IgD-negative memory B cell (primary cell): ENCODE measurements around the gene ASIP. TPM values are rescaled to one million over a fixed set of nuclear protein-coding genes. Genes with fewer than 3 reads are reported as not detected.
"Not testable (repeated sequence)": the region's sequence is repeated elsewhere in the genome, so short reads cannot be mapped to it uniquely, and the experiment has no call there.

Experiments used
- H3K27ac Mint-ChIP-seq, 3 donors: one replicate each; pipeline ENCODE4 v1.8.0; 2020 to 2022; ENCODE audit warnings: mild to moderate bottlenecking in 3 of 3, mixed read lengths in 3 of 3, moderate library complexity in 1 of 3
- H3K27me3 Mint-ChIP-seq: one replicate; pipeline ENCODE4 v1.8.0; 2021; ENCODE audit warnings: mixed read lengths
- H3K36me3 Mint-ChIP-seq: one replicate; pipeline ENCODE4 v1.8.0; 2020; ENCODE audit warnings: mild to moderate bottlenecking, mixed read lengths
- H3K4me1 Mint-ChIP-seq, 3 donors: one replicate each; pipeline ENCODE4 v1.8.0; 2020 to 2022; ENCODE audit warnings: mixed read lengths in 3 of 3, mild to moderate bottlenecking in 1 of 3
- H3K4me3 Mint-ChIP-seq, 4 donors: one replicate each; pipeline ENCODE4 v1.8.0; 2020 to 2022; ENCODE audit warnings: mild to moderate bottlenecking in 4 of 4, mixed read lengths in 4 of 4, moderate library complexity in 3 of 4
- H3K9me3 Mint-ChIP-seq, 3 donors: one replicate each; pipeline ENCODE4 v1.8.0; 2020 to 2021; ENCODE audit warnings: mixed read lengths in 3 of 3, mild to moderate bottlenecking in 1 of 3
- polyA plus RNA-seq: library from polyadenylated mRNA; unstranded; fragments of 300-500 nt; fragmentation: Illumina TruSeq; gene quantifications from one replicate; pipeline ENCODE4 v1.2.3, GENCODE V29; 2021

The ASIP gene
- polyA plus RNA-seq: not detected

GRCh38 chr20:34240693-34241615 lies at the start of gene ASIP:
ASIP (plus strand) TSS chr20:34241423; CDS start chr20:34260375, 18,952 bp downstream.
- Mint-ChIP-seq H3K27me3 (peaks cover 2% of the 10 kb centered on the region), H3K9me3 (peaks cover 4 to 16% (median 9%) of the 10 kb centered on the region in 3 donors), H3K27ac (peak within 1 kb of the TSS in 2 of 3 donors; percentile 20 to 53), H3K4me1 (peaks cover 18 to 25% (median 22%) of the 10 kb centered on the region in 3 donors), H3K36me3 (no peaks in the 10 kb centered on the region), H3K4me3 (peak within 1 kb of the TSS in 3 of 4 donors; percentile 1 to 77 (median 11))

- H3K4me1 Mint-ChIP-seq: no peaks in the 10 kb centered on the region
- H3K36me3 Mint-ChIP-seq: no peaks in the 10 kb centered on the region
- H3K9me3 Mint-ChIP-seq: no peaks in the 10 kb centered on the region
- H3K4me3 Mint-ChIP-seq: no peak overlapping the region
- H3K27ac Mint-ChIP-seq: no peak overlapping the region
- H3K27me3 Mint-ChIP-seq: peaks cover 23% of the 10 kb centered on the region
Observed at GRCh38 chr20:34193051-34193450, 48.2 kb upstream of the ASIP start.

- Mint-ChIP-seq H3K4me1 (peaks cover 0 to 2% (median 0%) of the 10 kb centered on the region in 3 donors), H3K36me3 (no peaks in the 10 kb centered on the region), H3K27ac (no peak overlapping the region), H3K4me3 (no peak overlapping the region), H3K9me3 (peaks cover 0 to under 1% (median 0%) of the 10 kb centered on the region in 3 donors), H3K27me3 (peaks cover 9% of the 10 kb centered on the region)
Observed at GRCh38 chr20:34199183-34199582, 42.0 kb upstream of the ASIP start.

GRCh38 chr20:34200023-34200422 lies 41.2 kb upstream of the ASIP start:
- Mint-ChIP-seq H3K36me3 (no peaks in the 10 kb centered on the region), H3K27ac (no peak overlapping the region), H3K9me3 (peaks cover 0 to 3% (median 0%) of the 10 kb centered on the region in 3 donors), H3K27me3 (peaks cover 3% of the 10 kb centered on the region), H3K4me3 (no peak overlapping the region), H3K4me1 (peaks cover 0 to 2% (median 0%) of the 10 kb centered on the region in 3 donors)

GRCh38 chr20:34201531-34201930 lies 39.7 kb upstream of the ASIP start:
- no peaks in the 10 kb centered on the region for H3K27me3 Mint-ChIP-seq
- H3K9me3 Mint-ChIP-seq: peaks cover 0 to 3% (median 2%) of the 10 kb centered on the region in 3 donors
- H3K27ac Mint-ChIP-seq: no peak overlapping the region
- peaks cover 0 to 2% (median 0%) of the 10 kb centered on the region in 3 donors for H3K4me1 Mint-ChIP-seq
- H3K36me3 Mint-ChIP-seq: no peaks in the 10 kb centered on the region
- no peak overlapping the region for H3K4me3 Mint-ChIP-seq

GRCh38 chr20:34205172-34205880 lies 35.9 kb upstream of the ASIP start:
- peak overlapping the region in 2 of 4 donors; percentile 28 to 68 for H3K4me3 Mint-ChIP-seq

GRCh38 chr20:34209111-34209510 lies 32.1 kb upstream of the ASIP start:
- Mint-ChIP-seq H3K27me3 (no peaks in the 10 kb centered on the region), H3K4me1 (no peaks in the 10 kb centered on the region), H3K9me3 (peaks cover 2 to 13% (median 6%) of the 10 kb centered on the region in 3 donors), H3K27ac (no peak overlapping the region), H3K36me3 (peaks cover 4% of the 10 kb centered on the region), H3K4me3 (no peak overlapping the region)

More at GRCh38 chr20:34205172-34205880, 35.9 kb upstream of the ASIP start:
- not testable (repeated sequence) for H3K36me3 Mint-ChIP-seq, H3K4me1 Mint-ChIP-seq, H3K9me3 Mint-ChIP-seq, H3K27ac Mint-ChIP-seq, H3K27me3 Mint-ChIP-seq

- no peak overlapping the region for H3K4me3 Mint-ChIP-seq
- H3K36me3 Mint-ChIP-seq: peaks cover 4% of the 10 kb centered on the region
- H3K27ac Mint-ChIP-seq: no peak overlapping the region
- H3K4me1 Mint-ChIP-seq: no peaks in the 10 kb centered on the region
- no peaks in the 10 kb centered on the region for H3K27me3 Mint-ChIP-seq
- peaks cover 2 to 13% (median 3%) of the 10 kb centered on the region in 3 donors for H3K9me3 Mint-ChIP-seq
Observed at GRCh38 chr20:34210271-34210670, 31.0 kb upstream of the ASIP start.

GRCh38 chr20:34211591-34211990 lies 29.6 kb upstream of the ASIP start:
- H3K4me3 Mint-ChIP-seq: no peak overlapping the region
- peaks cover 4% of the 10 kb centered on the region for H3K36me3 Mint-ChIP-seq
- H3K27me3 Mint-ChIP-seq: peaks cover 12% of the 10 kb centered on the region
- peaks cover 0 to 13% (median 3%) of the 10 kb centered on the region in 3 donors for H3K9me3 Mint-ChIP-seq
- no peak overlapping the region for H3K27ac Mint-ChIP-seq
- peaks cover 0 to 6% (median 3%) of the 10 kb centered on the region in 3 donors for H3K4me1 Mint-ChIP-seq

GRCh38 chr20:34213213-34213612 lies 28.0 kb upstream of the ASIP start:
- Mint-ChIP-seq H3K4me1 (peaks cover 0 to 6% (median 4%) of the 10 kb centered on the region in 3 donors), H3K27me3 (peaks cover 16% of the 10 kb centered on the region), H3K4me3 (no peak overlapping the region), H3K36me3 (peaks cover 4% of the 10 kb centered on the region), H3K27ac (no peak overlapping the region), H3K9me3 (peaks cover 0 to 13% (median 3%) of the 10 kb centered on the region in 3 donors)

- Mint-ChIP-seq H3K36me3 (peaks cover 3% of the 10 kb centered on the region), H3K27ac (no peak overlapping the region), H3K27me3 (peaks cover 25% of the 10 kb centered on the region), H3K9me3 (peaks cover 0 to 10% (median 2%) of the 10 kb centered on the region in 3 donors), H3K4me3 (peak overlapping the region; percentile 47 to 89 (median 66)), H3K4me1 (peaks cover 0 to 6% (median 4%) of the 10 kb centered on the region in 3 donors)
Observed at GRCh38 chr20:34215711-34216381, 25.4 kb upstream of the ASIP start.

GRCh38 chr20:34216382-34216742 lies 24.9 kb upstream of the ASIP start:
- Mint-ChIP-seq H3K4me3 (peak overlapping the region in 3 of 4 donors; percentile 47 to 66 (median 63)), H3K9me3 (peaks cover 0 to 9% (median under 1%) of the 10 kb centered on the region in 3 donors), H3K27me3 (peaks cover 25% of the 10 kb centered on the region), H3K27ac (no peak overlapping the region), H3K36me3 (peaks cover 2% of the 10 kb centered on the region), H3K4me1 (peaks cover 0 to 6% (median 4%) of the 10 kb centered on the region in 3 donors)

- H3K27ac Mint-ChIP-seq: no peak overlapping the region
- no peak overlapping the region for H3K4me3 Mint-ChIP-seq
- peaks cover 1% of the 10 kb centered on the region for H3K36me3 Mint-ChIP-seq
- H3K4me1 Mint-ChIP-seq: peaks cover 0 to 5% (median 4%) of the 10 kb centered on the region in 3 donors
- peaks cover 22% of the 10 kb centered on the region for H3K27me3 Mint-ChIP-seq
- H3K9me3 Mint-ChIP-seq: no peaks in the 10 kb centered on the region
Observed at GRCh38 chr20:34220561-34220960, 20.7 kb upstream of the ASIP start.

GRCh38 chr20:34222208-34222607 lies 19.0 kb upstream of the ASIP start:
- Mint-ChIP-seq H3K27me3 (peaks cover 9% of the 10 kb centered on the region), H3K4me1 (peaks cover 0 to 1% (median 0%) of the 10 kb centered on the region in 3 donors), H3K27ac (no peak overlapping the region), H3K4me3 (no peak overlapping the region), H3K9me3 (no peaks in the 10 kb centered on the region), H3K36me3 (peaks cover 1% of the 10 kb centered on the region)

- not testable (repeated sequence) for H3K36me3 Mint-ChIP-seq, H3K9me3 Mint-ChIP-seq, H3K4me1 Mint-ChIP-seq, H3K4me3 Mint-ChIP-seq, H3K27me3 Mint-ChIP-seq, H3K27ac Mint-ChIP-seq
Observed at GRCh38 chr20:34224251-34224650, 17.0 kb upstream of the ASIP start.
